Stimulated activated naive CD4-positive, alpha-beta T cell (primary cell): ENCODE results near the gene PTCRA.

ENCODE experiments used
- DNase-seq, 6 experiments: peaks; one replicate each; lab custom pipeline; 2025; lab: John Stamatoyannopoulos, UW

PTCRA gene

GRCh38 chr6:42904467-42904866, 11.4 kb upstream of the PTCRA start:
- DNase-seq, result no peak

GRCh38 chr6:42907336-42907735, 8.5 kb upstream of the PTCRA start:
- DNase-seq, result no peak

GRCh38 chr6:42909835-42910234, 6.0 kb upstream of the PTCRA start:
- no peak for DNase-seq

- peak in 2 of 6 experiments; percentile 14 to 27 for DNase-seq
Measured at GRCh38 chr6:42911171-42912021, 4.5 kb upstream of the PTCRA start.

- DNase-seq, result no peak
Measured at GRCh38 chr6:42914546-42914945, 1.3 kb upstream of the PTCRA start.

GRCh38 chr6:42916288-42916687, 435 bp downstream of the PTCRA start:
- no peak for DNase-seq

- no peak for DNase-seq
Measured at GRCh38 chr6:42921801-42922200, 5.9 kb downstream of the PTCRA start.

GRCh38 chr6:42923666-42924065, 7.8 kb downstream of the PTCRA start:
- no peak for DNase-seq

GRCh38 chr6:42925248-42925857, 9.5 kb downstream of the PTCRA start:
- no peak for DNase-seq

GRCh38 chr6:42928986-42929820, 13.3 kb downstream of the PTCRA start, which contains the start of gene CNPY3:
CNPY3 (plus strand) TSS chr6:42929480; CDS start chr6:42929571, 91 bp downstream.
- peak; percentile 88 to 96 (median 93) for DNase-seq

GRCh38 chr6:42929821-42930360, 14.0 kb downstream of the PTCRA start:
- peak in 3 of 6 experiments; percentile 48 to 64 (median 55) for DNase-seq

GRCh38 chr6:42932412-42932811, 16.6 kb downstream of the PTCRA start:
- DNase-seq, result no peak

GRCh38 chr6:42933205-42933604, 17.4 kb downstream of the PTCRA start:
- no peak for DNase-seq

- DNase-seq, result no peak
Measured at GRCh38 chr6:42935322-42935721, 19.5 kb downstream of the PTCRA start.

GRCh38 chr6:42936398-42936797, 20.5 kb downstream of the PTCRA start:
- DNase-seq, result no peak

- no peak for DNase-seq
Measured at GRCh38 chr6:42937548-42938427, 21.9 kb downstream of the PTCRA start.

GRCh38 chr6:42938428-42938796, 22.6 kb downstream of the PTCRA start:
- no peak for DNase-seq

GRCh38 chr6:42938987-42939809, 23.3 kb downstream of the PTCRA start:
- no peak for DNase-seq

GRCh38 chr6:42939810-42940167, 23.9 kb downstream of the PTCRA start:
- no peak for DNase-seq

- no peak for DNase-seq
Measured at GRCh38 chr6:42940493-42941045, 24.7 kb downstream of the PTCRA start.
